Myocyte (in vitro differentiated cells): ENCODE data around the gene GINS2. TPM values are rescaled to one million over a fixed set of nuclear protein-coding genes. Genes with fewer than 3 reads are reported as not detected.
A peak's percentile ranks its signal among the peaks of the same experiment; 100 is the strongest.

Source experiments
- DNase-seq: peaks from one replicate; pipeline ENCODE4 v3.0.0-alpha.2; 2012; ENCODE audit warnings: low read depth
- polyA plus RNA-seq: library from polyadenylated mRNA; unstranded; fragments of >200 nt; gene quantifications from one replicate; pipeline ENCODE4 v1.2.1, GENCODE V29; 2012; ENCODE audit warnings: missing spikeins
- total RNA-seq: library from RNA; depleted of rRNA; stranded (reverse); fragments of >200 nt; gene quantifications from 2 replicates; pipeline ENCODE4 v1.2.3, GENCODE V29; 2014

The GINS2 gene
- total RNA-seq: 0.88 and 2.9 TPM in 2 replicates
- 1.1 TPM for polyA plus RNA-seq

DNA sequence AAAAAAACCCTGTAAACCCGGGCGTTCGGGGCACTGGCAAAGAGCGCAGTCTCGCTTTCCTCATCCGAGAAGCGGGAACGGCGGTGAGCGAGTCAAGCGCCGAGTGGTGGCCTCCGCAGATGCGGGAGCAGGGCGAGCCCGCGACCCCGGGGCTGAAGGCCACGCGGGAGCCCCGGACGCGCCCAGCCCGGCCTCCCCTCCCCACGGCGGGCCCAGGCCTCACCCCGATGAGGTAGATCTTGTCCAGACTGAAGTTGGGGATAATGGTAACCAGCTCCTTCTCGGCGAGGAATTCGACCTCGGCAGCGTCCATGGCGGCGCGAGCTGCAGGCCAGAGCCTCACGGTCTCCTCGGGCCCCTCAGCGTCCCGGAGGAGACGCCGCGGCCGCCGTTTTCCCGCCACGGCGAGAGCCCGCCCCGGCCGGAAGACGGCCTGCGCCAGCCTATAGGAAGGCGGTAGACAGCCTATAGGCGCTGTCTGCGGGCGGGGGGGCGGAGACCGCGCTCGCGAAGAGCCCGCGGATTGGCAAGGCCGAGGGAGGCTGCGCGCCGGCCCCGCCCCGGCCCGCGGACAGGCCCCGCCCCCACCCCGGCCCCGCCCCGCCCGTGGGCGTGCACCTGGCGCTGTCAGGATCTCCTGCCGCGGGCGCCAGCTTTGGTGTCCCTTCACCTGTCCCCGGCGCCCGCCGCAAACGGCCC, at the start of gene GINS2:
Gene GINS2 (minus strand): TSS at position 369 of the 699 bp plus-strand sequence. CDS start 56 bp downstream, at position 313.
- DNase-seq: peak; percentile 84

DNA sequence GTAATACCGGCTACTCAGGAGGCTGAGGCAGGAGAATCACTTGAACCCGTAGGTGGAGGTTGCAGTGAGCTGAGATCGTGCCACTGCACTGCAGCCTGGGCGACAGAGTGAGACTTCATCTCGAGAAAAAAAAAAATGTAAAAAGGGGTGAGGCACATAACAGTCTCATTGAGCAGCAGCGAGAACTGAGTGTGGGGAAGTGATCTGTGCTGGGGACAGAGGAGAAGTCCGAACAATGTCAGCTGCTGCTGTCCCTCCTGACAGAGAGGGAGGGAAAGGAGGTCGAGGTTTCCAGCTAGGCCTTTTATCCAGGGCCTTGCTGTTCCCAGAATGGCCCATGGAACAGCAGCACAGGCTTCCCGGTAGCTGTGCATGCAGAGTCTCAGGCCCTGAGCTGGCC, 48.2 kb upstream of the GINS2 start:
- DNase-seq: no peak

DNA sequence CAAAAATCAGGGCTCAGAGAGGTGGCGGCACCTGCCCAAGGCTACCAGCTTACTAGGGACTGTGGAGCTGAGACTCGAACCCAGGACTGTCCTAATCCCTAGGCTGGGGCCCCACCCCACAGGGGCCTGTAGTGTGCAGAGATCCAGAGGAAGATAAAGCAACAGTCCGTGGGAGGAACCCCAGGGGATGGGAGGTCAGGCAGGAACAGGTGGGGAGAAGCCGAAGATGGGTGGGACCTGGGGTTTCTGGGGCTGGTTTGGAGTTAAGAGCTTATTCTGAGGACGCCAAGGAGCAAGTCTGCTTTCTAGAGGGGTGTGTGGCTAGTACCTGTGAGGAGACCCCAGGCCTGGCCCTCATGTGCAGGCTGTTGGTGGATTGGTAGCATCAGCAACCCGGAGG, 47.2 kb upstream of the GINS2 start:
- DNase-seq: no peak

DNA sequence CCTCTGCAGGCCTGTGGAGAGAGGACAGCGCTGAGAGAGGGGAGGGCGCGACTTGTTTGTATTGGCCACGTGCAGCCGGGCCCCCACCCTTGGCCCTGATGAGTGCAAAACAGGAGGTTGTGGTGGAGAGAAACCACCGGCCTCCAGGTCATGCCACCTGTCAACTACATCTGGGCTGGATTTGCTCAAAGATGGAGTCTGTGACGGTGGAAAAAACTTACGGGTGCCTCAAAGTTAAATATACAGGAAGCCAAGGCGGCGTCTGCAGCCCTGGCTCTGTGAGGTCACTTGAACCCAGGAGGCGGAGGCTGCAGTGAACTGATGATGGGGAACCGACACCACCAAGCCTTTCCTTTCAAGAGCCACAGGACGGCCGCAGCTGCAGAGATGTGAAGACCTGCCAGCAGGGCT, 46.5 kb upstream of the GINS2 start:
- no peak for DNase-seq

DNA sequence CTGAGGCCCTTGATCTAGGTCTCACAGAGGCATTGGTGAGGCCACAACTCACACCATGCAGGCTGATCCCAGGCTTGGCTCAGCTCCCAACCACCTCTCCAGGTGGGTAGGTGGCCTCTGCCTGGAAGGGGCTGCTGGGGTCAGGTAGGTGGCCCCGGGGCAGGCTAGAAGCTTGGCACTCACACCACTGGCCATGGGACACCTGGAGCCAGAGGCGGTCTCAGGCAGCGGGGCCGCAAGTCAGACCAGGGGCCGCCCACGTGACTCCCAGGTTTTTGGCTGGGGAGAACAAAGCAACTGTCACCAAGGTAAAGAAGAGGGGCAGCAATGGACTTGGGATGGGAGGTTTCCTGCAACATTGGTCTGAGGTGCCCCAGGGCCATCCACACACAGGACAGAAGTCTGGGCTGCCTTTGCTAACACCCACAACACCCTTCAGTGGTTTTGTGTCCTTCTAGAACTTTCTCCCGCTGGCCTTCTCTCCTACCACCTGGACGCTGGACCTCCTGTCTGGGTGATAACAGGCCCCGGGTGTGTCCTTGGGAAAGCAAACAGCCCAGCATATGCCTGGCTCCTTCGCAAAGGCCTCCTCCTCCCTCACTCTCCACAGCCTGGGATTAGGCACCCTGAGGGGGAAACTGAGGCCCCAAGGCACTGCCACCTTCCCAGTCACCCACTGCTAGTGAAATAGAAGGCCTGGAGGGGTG, 45.7 kb upstream of the GINS2 start:
- DNase-seq: no peak

DNA sequence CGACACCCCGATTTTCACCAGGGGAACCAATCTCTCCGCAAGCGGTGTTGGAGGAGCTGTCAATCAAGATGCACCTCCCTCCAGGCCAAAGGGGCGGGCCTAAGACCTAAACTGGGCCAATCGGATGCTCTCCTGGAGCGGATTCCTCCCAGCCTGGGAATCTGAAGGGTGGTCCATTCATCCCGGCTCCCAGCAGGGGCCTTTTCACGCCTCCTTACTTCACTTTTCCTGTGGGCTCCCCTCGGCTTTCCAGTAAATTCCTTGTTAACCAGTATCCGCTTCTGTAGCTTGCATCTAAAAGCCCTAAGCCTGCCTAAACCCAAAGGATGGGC, 45.1 kb upstream of the GINS2 start:
- no peak for DNase-seq

DNA sequence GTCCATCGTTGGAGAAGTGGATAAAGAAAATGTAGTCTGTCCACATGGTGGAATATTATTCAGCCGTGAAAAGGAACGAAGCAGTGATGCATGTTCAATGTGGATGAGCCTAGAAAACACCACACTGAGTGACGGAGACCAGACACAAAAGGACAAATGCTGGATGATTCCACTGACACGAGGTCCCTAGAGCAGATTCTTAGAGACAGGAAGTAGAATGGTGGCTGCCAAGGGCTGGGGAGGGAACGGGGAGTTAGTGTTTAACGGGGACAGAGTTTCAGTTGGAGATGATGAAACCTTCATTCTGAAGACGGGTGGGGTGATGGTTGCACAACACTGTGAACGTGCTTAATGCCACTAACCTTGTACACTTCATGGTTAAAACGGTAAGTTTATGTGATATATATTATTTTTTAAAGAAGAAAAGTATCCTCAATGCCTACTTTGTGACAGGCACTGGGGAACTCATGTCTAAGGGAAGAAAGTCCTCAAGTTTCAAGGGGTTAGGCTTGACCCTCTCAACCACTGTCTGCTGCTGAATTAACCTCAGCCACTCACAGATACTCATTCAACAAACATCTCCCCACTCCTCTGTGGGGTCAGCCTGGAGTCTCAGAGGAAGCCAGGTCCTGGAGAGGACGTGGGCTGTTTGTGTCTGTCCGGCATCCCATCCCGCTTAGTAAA, 44.5 kb upstream of the GINS2 start:
- DNase-seq: no peak

DNA sequence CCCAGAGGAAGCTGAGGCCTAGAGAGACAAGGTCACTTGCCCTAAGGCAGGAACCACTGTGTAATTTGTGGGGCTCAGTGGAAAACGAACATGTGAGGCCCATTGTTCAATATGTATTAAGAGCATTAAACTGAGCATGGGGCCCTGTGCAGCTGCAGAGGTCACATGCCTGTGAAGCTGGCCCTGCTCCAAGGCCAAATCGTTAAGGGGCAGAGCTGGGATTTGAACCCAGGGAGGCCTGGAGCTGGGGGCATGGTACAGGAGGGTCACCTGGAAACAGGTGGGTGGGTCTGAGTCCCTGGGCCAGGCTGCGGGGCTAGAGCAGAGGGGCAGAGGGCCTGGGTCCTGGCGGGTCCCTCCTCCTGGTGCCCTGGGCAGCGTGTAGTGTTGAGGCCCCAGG, 42.4 kb upstream of the GINS2 start:
- no peak for DNase-seq

DNA sequence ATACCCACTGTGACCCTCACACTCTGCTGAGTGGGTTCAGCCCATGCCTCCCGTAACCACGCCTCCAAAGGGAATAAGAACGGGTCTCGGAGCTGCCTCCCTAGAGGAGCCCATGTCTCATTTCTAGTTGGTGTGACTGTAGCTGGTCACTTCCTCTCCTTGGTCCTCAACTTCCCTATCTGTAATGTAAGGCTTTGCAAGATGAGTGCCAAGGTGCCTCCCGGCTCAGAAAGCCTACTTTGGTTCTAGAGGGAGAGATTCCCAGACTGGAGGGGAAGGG, 41.4 kb upstream of the GINS2 start:
- no peak for DNase-seq

DNA sequence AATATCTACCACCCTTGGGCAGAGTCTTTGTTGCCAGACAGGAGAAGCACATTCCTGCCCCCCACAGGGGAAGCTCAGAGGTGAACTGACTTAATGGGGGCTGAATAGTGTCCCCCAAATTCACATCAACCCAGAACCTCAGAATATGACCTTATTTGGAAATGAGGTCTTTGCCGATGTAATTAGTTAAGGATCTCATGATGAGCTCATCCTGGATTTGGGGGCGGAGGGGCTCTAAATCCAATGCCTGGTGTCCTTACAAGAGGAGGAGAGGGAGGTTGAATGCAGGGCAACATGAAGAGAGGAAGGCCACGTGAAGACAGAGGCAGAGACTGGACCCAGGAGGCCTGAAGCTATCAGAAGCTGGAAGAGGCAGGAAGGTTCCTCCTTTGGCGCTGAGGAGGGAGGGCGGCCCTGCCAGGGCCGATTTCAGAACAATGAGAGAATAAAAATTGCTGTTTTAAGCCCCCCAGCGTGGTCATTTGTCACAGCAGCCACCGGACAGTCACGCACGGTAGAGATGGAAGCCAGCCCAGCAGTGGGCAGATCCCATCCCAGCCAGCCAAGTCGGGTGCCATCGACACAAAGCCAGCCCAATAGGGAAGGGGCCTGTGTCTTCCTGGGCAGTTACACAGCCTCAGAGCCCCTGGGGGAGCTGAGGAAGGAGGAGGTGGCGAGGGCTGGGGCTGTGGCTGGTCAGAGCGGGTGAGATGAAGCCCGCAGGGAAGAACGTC, 40.9 kb upstream of the GINS2 start:
- DNase-seq: no peak

DNA sequence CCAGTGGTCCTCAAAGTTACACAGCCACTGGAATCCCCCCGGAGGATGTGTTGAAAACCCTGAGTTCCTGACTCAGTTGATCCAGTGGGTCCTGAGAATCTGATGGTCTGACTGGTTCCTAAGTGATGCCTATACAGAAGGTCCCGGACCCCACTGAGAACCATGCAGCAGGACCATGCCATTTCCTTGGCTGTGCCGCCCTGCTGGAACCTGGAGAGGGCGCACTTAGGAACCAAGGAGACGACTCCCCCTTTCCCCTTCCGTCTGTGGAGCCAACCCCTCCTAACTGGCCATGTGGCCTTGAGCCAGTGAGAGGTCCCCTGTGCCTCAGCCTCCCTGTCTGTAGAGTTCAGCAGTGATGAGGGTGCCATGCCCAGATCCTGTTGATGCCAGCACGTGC, 40.1 kb upstream of the GINS2 start:
- DNase-seq: no peak

DNA sequence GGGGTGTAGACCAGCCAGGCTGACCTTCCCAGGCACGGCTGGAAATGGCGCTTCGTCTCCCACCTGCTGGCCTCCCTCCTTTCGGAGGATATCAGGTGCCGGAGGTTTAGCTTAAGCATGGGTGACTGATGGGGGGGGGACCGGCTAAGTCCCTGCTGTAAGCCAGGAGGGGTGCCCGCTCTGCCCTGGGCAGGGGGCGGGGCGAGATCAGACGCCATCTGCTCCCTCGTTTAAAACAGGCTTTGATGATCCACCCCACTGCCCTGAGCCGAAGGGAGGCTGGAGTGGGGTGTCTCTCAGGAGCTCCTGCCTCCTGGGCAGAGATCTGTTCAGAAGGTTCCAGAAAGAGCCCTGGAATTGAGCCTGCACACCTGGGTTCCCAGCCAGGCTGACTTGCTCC, 36.2 kb upstream of the GINS2 start:
- DNase-seq: no peak

DNA sequence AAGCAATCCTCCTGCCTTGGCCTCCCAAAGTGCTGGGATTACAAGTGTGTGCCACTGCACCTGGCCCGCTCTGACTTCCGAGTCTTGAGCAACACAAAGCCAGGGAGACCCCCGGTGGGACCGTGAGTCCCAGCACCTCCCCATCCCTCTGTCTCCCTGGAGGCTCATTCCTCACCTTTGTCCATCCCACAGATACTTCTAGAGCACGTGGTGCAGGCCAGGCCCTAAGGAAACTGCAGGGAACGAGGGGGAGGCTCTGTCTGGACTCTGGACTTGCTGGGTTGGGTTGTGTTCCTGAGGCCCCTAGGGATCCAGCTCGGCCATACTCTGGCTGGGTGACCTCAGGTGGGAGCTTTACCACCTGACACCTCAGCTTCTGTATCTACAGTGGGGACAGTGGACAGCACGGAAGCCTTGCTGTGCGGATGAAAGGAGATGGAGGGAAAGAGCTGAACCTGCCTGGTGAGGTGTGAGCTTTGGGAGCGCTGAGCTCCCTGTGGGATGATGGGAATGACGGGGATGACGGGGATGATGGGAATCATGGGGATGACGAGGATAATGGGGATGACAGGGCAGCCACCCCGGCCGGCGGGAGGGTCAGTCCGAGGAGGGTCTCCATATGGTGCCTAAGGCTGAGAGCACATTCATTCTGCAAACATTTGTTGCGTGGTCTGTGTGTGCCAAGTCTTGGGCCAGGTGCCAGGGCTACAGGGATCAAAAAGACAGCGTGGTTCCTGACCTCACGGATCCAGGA, 35.5 kb upstream of the GINS2 start:
- DNase-seq: no peak

DNA sequence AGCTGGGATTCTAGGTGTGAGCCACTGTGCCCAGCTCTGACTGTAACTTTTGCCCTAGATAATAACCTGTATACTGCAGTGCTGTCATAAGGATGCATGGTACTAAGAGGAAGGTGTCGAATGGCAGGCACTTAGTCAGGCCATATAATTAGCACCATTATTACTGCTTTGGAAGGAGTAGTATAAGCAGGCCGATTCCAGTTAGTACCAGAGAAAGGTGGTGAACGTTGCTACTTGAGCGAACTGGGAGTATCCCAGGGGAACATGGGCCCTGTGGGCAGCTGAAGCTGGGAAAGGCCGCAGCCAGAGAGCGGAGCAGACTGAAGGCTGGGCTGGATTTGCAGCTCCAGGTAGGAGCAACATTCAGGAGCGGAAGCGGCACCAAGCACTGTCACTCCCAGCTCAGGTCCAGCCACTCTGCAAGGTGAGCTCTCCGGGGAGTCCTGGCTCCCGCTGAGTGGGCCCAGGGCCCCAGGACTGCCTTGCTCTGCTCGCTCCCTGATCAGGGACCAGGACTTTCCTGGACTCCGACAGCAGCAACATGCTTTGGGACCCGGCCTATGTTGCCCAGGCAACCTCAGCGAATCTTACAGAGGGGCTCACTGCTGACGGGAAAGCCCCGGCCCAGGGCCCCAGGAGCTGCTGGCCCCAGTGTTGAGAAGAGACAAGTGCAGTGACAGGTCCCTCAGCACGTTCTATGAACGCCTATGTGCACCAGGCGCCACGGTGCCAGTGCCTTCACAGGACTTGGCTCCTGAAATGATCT, 33.6 kb upstream of the GINS2 start:
- no peak for DNase-seq

DNA sequence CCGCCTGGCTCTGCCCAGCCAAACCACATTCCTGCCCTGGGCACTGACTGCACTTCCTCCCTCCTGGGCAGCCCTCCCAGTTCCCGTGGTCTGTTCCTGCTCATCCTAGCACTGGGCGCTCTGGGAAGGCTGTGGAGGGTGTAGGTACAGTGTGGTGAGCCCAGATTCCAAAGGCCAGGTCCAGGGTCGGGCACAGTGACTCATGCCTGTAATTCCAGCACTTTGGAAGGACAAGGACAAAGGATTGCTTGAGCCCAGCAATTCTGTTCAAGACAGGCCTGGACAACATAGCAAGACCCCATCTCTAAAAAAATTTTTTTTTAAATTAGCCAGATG, 31.5 kb upstream of the GINS2 start:
- peak; percentile 25 for DNase-seq

DNA sequence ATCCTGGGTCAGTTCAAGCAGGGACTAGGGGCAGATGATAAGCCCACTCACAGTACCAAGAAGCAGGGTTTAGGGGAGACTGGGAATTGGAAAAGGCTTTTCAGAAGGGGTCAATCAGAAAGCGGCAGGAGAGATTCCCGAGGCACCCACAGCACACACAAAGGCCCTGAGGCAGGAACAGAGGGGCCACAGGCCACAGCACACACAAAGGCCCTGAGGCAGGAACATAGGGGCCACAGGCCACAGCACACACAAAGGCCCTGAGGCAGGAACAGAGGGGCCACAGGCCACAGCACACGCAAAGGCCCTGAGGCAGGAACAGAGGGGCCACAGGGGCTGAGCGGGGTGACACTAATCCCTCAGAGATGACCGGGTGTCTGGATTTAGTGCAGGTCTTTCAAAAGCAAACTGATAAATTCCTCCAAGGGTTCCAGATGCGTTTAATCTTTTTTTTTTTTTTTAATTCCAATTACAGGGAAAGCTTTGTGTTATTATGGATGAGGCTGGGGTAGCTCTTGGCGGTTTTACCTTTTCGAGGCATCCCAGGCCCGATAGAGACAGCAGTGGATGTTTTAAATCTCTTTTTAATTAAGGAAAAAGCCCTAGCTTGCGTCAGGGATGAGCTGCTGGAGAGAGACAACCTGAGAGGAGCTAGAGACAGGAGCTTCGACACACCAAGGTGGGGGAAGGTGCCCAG, 31.0 kb upstream of the GINS2 start:
- DNase-seq: no peak

DNA sequence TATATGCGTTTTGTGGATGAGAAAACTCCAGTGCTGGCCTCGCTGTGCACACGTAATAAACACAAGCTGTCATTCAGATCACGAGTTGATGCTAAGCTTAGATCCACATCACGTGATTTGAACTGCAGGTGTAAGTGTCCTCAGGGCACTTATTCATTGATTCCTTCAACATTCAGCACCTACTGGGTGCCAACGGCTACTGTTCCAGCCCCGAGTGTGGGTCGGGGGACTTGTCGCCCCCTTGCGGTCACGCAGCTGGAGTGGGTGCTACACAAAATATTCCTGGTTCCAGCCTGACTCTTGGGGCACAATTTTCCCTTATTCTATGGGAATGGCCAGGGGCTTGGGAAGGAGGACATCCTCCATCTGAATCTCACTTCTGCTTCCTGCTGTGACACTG, 29.9 kb upstream of the GINS2 start:
- DNase-seq: no peak

DNA sequence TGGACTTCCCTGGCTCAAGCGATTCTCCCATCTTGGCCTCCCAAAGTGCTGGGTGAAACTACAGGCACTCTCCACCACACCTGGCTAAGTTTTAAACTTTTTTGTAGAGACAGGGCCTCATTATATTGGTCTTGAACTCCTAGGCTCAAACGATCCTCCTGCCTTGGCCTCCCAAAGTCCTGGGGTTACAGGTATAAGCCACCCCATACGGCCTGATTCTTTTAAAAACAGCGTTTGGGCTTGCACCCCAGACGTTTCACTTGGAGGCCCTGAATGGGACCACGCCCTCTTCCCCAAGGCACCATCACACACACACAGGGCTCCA, 29.4 kb upstream of the GINS2 start:
- no peak for DNase-seq

DNA sequence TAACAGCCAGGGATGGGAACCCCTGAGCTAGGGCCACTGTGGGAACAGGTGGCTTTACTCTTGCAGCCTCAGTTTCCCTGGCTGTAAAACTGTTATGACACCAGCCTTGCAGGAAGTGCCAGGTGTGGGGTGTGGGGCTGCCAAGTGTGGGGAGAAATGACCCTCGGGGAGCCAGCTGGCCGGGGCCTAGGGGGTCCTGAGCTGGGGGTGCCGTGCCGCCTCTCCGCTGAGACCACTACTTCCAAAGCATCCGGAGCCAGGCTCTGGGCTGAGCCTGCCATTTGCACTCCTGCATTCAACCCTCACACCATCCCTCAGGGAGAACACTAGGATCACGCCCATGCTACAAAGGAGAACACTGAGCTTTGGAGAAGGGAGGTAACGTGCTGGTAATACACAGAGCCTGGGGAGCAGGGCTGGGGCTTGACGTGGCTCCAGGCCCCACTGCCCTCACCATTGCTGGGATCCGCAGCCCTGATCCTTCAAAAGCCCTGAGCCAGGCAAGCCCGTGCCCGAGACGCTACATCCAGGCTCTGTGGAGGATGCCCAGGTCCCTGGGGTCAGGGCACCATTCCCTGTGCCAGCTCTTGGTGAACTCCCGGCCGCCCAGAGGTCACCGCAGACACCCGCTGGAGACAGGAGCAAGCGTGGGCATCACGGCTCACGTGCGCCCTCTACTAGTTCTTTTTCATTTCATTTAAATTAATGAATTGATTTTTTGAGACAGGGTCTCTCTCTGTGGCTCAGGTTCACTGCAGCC, 28.8 kb upstream of the GINS2 start:
- DNase-seq: peak; percentile 73

DNA sequence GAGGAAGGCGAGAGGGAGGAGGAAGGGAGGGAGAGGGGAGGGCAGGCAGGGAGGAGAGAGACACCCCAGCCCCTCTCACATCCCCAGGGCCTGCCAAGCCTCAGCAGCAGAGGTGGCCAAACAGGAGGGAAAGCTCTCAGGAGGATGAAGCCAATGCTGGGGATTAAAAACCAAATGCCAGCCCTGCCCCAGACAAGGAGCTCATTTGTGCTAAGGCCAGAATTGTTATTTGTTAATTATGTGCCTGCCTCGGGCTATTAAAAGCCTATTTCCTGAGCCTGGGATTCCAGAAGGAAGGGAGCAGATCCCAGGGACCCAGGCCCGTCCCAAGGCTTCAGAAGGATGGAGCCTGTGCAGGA, 27.9 kb upstream of the GINS2 start:
- no peak for DNase-seq
